ENCODE measurements around the gene GRHPR. TPM values are rescaled to one million over a fixed set of nuclear protein-coding genes. Genes with fewer than 3 reads are reported as not detected.

GRHPR gene
- polyA plus RNA-seq, 1 donor from 2014 or later = 128 TPM

GRCh38 chr9:37429441-37430285, 7.2 kb downstream of the GRHPR start:
- H3K9ac ChIP-seq (ENCODE audit: low read length) = no peak overlapping the region
- no peak for TF ChIP-seq REST (IDR thresholded peaks at IDR 0.05; ENCODE audit: borderline replicate concordance)
- no peak for TF ChIP-seq CTCF (IDR thresholded peaks at IDR 0.05; ENCODE audit: poor library complexity, severe bottlenecking)
- no peak for TF ChIP-seq EP300 (conservative IDR thresholded peaks at IDR 0.05; ENCODE audit: poor library complexity, severe bottlenecking)
- no peak for TF ChIP-seq MXI1 (conservative IDR thresholded peaks at IDR 0.05; ENCODE audit: poor library complexity, severe bottlenecking)
- TF ChIP-seq SMC3 (conservative IDR thresholded peaks at IDR 0.05; ENCODE audit: poor library complexity) = no peak
- TF ChIP-seq TAF1 (IDR thresholded peaks at IDR 0.05; ENCODE audit: low read depth) = no peak
- TF ChIP-seq EZH2 (IDR thresholded peaks at IDR 0.05; ENCODE audit: borderline replicate concordance, insufficient read depth, low read length, poor library complexity, severe bottlenecking) = no peak
- TF ChIP-seq POLR2AphosphoS5 (IDR thresholded peaks at IDR 0.05) = no peak
- no peak for TF ChIP-seq RAD21 (conservative IDR thresholded peaks at IDR 0.05)

GRCh38 chr9:37430841-37431597, 8.5 kb downstream of the GRHPR start:
- H3K9me3 ChIP-seq (ENCODE audit: low read length) = no peaks in the 10 kb centered on the region
- no peaks in the 10 kb centered on the region for H4K20me1 ChIP-seq (ENCODE audit: insufficient read depth)
- no peak overlapping the region for H3K9ac ChIP-seq (ENCODE audit: low read length)
- no peak overlapping the region for H3K27ac ChIP-seq (ENCODE audit: low read length)
- no peaks in the 10 kb centered on the region for H3K27me3 ChIP-seq (ENCODE audit: insufficient read depth, low read depth, low read length)
- H2AFZ ChIP-seq (ENCODE audit: low read depth, low read length) = no peak overlapping the region
- H3K9me2 ChIP-seq (ENCODE audit: insufficient read depth, low read length) = no peaks in the 10 kb centered on the region
- H3K4me2 ChIP-seq (ENCODE audit: low read length) = no peak overlapping the region
- TF ChIP-seq SMC3 (conservative IDR thresholded peaks at IDR 0.05; ENCODE audit: poor library complexity) (no peak), REST (IDR thresholded peaks at IDR 0.05; ENCODE audit: borderline replicate concordance) (no peak), POLR2AphosphoS5 (IDR thresholded peaks at IDR 0.05) (no peak), EP300 (conservative IDR thresholded peaks at IDR 0.05; ENCODE audit: poor library complexity, severe bottlenecking) (no peak)
- H3K36me3 ChIP-seq (ENCODE audit: insufficient read depth, low read length) = no peaks in the 10 kb centered on the region
- H3K79me2 ChIP-seq (replicated peaks; ENCODE audit: insufficient read depth, low read length) = no peaks in the 10 kb centered on the region
- no peaks in the 10 kb centered on the region for H3F3A ChIP-seq (ENCODE audit: insufficient read depth, low read length, poor library complexity, severe bottlenecking)
- no peak overlapping the region for H3K4me3 ChIP-seq (ENCODE audit: low read length)

More at GRCh38 chr9:37429441-37430285, 7.2 kb downstream of the GRHPR start:
- Histone ChIP-seq H3K9me3 (ENCODE audit: low read length) (no peaks in the 10 kb centered on the region), H3K4me2 (ENCODE audit: low read length) (no peak overlapping the region), H3K79me2 (replicated peaks; ENCODE audit: insufficient read depth, low read length) (no peaks in the 10 kb centered on the region), H3K4me3 (ENCODE audit: low read length) (no peak overlapping the region), H3K9me2 (ENCODE audit: insufficient read depth, low read length) (no peaks in the 10 kb centered on the region), H2AFZ (ENCODE audit: low read depth, low read length) (no peak overlapping the region), H4K20me1 (ENCODE audit: insufficient read depth) (no peaks in the 10 kb centered on the region), H3F3A (ENCODE audit: insufficient read depth, low read length, poor library complexity, severe bottlenecking) (no peaks in the 10 kb centered on the region), H3K27ac (ENCODE audit: low read length) (no peak overlapping the region), H3K27me3 (ENCODE audit: insufficient read depth, low read depth, low read length) (no peaks in the 10 kb centered on the region), H3K36me3 (ENCODE audit: insufficient read depth, low read length) (no peaks in the 10 kb centered on the region)
